HuH-7 (cell line): ENCODE results near the gene CPPED1.

Source experiments
- DNase-seq: peaks from one replicate; pipeline ENCODE4 v3.0.0; 2011; ENCODE audit warnings: low spot score

CPPED1 gene

DNA sequence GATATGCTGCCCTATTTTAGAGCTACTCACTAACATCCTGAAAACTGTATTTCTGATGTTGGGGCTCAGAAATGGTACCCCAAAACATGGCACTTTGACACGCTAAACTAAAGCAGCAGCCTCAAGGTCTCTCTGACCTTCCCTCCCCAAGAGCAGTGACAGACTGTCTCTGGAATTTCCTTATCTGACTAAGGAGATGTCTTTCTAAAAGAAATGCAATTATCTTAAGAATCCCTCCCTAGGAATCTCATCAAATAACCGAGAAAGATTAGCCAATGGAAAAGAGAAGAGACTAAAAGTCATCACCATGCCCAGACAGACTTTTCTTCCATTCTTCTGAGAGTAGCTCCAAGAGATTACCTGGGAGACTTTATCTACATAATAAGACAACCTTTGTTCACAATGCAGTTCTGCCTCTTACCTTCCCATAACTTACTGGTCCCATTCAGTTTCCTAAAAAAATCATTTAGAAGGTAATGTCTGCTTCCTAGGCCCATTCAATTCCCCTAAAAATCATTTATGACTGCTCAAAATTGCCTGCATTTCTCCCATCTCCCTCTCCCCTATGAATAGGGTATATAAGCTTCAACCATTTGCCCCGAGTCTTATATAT lies 123.9 kb downstream of the CPPED1 start:
- DNase-seq: no peak

DNA sequence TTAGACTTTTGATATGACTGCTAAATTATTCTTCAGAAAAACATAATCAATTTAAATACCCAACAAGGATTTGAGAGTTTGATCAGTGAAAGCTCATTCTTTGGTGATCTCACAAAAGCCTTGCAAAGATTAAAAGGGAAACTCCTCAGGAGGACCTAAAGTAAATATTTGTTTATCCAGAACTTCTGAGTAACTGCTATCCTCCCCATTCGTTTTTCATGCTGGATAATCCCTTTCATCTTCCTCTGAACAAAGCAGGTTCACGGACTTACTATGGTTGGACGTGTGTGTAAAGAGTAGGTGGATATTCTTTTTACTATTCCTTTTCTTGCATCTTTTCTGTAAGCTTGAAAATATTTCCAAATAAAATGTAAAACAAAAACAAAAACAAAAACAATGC lies 124.7 kb downstream of the CPPED1 start:
- no peak for DNase-seq

DNA sequence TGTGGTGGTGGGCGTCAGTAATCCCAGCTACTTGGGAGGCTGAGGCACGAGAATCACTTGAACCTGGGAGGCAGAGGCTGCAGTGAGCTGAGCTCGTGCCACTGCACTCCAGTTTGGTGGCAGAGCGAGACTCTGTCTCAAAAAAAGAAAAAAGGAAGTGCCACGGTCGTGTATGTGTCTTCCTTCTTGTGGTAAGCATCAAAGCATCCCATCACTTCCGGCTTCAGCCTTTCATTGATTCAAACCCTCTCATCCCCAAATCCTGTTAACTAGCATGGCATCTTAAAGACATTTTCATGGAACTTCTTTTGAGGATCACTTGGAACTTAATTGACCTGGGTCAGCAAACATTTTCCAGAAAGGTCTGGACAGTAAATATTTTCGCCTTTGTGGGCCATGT lies 126.2 kb downstream of the CPPED1 start:
- no peak for DNase-seq

DNA sequence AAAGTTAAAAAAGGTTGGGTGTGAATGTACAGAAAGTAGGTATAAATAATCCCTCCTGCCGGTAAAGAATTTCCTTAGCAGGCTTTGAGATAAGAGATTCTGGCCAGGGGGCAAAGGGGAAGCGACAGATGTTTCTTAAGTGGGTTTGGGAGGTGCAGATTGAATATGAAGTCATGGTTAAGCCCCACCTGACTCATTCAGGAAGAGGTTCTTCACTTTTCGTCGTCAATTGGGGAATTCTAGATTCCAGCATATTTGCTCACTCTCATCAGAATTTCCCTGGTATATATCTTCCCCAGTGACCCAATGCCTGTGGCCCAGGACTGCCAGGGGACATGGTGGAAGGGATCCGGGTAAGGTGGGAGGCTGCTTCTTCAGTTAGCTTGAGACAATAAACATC lies 127.8 kb downstream of the CPPED1 start:
- DNase-seq: no peak

DNA sequence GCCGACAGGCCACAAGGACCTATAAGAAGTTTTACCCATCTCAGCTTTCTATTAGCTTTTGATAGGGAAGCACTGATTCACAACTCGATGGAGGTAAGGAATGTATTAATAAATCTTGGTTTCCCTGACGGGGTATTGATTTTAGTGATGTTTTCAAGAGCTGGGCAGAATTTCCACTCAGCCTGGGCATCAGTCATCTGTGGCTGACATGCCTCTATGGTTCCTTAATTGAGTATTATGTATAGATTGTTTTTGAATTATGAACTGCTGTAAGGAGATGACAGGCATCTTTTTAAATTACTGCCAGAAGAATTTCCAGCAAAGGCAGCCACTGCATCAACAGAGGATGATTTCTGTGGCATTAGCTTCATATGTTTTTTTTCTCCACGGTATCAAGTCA lies 128.6 kb downstream of the CPPED1 start:
- no peak for DNase-seq

DNA sequence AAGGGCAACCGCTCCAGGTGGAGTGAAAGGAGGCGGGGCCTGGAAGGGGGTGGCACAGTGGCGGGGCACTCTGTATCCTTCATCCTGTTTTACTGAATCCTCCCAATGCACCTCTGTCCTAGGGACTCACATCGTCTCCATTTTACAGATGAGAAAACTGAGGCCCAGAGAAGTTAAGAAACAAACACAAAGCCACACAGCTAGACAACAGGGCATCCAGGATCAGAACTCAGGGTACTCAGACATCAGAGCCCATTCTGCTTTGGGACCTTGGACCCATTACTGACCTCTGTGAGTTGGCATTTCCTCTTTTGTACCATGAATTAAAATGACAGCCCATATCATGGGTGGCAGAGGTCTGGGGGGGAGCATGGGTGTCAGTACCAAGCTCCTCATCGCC lies 129.2 kb downstream of the CPPED1 start:
- no peak for DNase-seq

DNA sequence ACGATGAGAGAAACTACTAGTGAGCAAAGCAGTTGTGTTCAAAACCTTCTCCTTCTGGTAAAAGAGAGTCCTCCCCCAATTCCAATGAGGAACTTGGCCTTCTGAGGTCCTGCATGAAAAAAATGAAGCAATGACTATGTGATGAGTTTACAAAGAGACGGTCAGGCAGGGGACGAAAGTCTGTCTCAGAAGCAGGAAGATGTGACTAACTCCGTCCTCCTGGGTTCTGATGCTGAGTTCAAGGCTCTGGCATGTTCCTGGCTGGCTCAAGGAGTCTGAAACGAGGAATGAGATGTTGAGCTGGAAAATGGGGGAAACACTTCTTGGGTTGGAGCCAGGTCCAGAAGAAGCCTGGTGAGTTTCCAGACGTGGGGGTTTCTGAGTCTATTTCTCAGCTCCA lies 129.6 kb downstream of the CPPED1 start:
- DNase-seq: no peak

DNA sequence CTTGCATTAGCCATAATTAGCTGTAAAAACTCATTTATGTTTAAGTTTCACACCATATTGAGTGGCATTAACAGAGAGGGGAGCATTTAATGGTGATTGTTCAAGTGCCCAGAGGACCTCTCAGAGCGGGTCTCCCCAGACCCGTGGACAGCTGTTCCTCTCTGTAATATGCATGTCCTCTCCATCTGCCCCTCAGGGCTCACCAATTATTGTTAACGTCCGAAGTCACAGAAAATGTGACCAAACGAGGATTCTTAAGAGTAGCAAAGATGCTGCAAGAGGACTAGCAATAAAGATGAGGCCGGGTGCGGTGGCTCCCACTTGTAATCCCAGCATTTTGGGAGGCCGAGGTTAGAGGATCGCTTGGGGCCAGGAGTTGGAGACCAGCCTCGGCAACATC lies 130.2 kb downstream of the CPPED1 start:
- no peak for DNase-seq

DNA sequence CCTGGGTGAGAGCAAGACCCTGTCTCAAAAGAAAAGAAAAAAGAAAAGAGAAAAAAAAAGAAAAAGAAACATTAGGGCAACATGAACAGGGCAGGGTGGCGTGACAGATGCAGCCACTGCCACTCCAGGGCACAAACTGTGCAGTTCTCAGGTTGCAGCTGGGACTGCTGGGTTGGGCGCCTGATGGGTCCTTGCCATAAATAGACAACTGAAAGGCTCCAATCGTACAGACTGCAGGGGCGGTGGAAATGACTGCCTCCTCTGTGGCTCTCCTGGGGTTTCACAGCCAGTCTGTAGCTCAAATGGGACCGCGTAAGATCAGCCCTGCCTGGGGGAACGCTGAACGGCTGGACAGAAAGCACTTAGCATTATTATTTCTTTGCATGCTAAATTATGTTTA lies 130.7 kb downstream of the CPPED1 start:
- no peak for DNase-seq

DNA sequence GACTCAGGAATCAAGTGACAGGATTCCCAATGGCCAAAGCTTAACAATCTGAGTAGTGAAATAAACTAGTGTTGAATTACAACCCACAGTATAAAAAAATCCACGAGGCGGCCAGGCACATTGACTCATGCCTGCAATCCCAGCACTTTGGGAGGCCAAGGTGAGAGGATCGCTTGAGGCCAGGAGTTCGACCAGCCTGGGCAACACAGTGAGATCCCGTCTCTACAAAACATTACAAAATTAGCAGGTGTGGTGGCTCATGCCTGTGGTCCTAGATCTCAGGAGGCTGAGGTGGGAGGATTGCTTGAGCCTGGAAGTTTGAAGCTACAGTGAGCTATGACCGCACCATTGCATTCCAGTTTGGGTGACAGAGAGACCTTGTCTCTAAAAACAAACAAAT lies 133.8 kb downstream of the CPPED1 start:
- no peak for DNase-seq

DNA sequence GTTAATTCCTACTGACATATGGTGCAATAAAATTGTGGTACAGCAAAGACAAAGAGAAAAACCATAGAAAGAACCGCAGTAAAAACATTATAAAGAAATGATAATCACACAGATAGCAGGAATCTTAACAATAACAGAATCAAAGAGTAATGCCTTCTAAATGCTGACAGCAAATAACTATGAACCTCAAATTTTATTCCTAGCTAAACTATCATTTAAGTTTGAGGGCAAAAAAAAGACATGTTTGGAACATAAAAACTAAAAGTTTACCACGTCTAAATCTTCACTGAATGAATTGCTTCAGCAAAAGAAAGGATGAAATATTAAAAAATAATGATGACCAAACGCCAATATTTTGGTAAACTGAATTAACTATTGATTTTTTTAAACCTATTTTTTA lies 135.8 kb downstream of the CPPED1 start:
- no peak for DNase-seq

DNA sequence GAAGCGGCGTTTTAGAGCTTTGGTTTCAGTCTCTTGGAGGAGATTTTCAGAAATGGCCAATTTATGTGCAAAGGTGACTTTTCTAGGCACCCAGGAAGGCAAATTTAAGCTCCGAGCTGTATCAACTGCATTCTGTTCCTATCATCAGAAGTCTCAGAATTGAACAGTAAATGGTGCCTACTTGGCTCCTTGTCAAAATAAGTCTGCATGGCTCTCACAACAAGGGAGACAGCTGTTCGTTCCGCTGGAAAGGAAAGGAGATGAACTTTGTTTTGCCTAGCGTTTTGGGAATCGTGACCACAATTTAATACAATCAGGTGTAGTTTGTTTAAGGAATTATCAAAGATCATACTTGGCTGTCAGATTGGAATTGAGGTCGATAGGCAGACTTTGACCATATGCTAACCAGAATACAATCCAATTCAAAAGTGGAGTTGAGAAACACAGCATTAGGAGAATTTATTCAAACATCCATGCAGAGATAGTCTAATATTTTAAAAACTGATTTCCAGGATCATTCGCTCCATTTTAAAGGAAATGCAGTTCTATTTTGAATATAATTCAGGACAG lies 139.4 kb downstream of the CPPED1 start:
- no peak for DNase-seq

DNA sequence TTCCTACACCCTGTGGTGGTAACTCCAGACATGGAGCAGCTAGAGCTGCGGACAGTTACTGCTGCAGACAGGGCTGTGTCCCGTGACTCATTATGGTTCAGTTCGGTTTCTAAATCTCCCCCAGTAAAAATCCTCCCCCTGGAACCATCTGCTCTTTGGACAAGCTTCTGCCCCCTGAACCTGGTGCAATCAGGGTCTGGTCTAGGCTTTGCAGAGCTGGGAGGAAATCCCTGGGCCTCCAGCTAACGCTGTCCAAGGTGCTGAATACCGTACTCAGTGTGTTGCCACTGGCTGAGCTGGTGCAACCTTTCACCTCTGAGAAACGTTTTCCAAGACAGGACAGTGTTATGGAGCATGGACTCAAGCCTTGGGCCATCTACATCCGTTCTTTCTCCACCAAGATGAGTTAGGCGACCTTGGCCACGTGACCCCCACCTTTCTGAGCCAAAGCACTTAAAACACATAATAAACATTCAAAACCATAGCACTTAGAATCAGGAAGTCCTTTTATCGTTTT lies 142.0 kb downstream of the CPPED1 start:
- peak; percentile 62 for DNase-seq

DNA sequence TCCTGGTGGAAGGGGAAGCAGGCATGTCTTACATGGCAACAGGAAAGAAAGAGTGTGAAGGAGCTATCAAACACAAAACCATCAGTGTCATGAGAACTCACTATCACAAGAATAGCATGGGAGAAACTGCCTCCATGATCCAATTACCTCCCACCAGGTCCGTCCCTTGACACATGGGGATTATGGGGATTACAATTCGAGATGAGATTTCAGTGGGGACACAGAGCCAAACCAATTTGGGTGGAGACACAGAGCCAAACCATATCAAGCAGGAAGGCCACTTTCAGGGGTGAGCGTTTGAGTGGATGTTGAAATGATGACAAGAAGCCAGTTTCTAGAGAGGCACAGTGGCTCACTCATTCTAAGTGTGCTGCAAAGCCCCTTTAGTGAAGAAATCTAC lies 143.8 kb downstream of the CPPED1 start:
- DNase-seq: no peak

DNA sequence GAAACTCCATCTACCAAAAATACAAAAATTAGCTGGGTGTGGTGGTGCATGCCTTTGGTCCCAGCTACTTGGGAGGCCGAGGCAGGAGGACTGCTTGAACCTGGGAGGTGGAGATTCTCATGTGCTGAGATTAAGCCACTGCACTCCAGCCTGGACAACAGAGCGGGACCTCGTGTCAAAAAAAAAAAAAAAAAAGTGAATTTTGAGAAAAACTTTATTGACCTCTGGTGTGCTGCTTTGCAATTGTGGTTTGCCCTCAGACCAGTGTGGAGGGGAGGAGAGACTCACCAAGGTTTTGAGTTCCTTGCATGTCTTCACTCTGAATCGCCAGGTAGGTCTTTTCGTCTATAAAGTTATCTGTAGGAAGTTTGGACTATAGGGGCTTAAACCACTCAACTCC lies 145.2 kb downstream of the CPPED1 start:
- DNase-seq: no peak

DNA sequence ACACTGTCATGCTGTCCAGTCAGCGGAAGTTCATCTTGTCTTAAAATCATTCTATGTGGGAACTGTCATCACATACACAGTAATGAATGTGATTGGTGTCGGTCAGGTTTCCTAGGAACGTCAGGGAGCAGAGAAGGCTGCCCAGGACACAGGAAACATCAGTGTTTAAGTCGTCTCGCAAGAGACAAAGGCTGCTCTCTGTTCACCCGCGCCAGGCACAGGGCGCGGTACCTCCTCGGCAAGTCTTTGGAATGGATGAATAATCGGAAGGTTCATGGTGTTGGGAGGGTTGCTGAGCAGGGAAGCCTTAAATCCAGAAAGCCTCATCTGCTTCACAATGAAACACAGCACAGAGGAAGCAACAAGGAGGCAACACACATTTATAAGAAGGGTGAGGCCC lies 148.2 kb downstream of the CPPED1 start:
- DNase-seq: no peak

DNA sequence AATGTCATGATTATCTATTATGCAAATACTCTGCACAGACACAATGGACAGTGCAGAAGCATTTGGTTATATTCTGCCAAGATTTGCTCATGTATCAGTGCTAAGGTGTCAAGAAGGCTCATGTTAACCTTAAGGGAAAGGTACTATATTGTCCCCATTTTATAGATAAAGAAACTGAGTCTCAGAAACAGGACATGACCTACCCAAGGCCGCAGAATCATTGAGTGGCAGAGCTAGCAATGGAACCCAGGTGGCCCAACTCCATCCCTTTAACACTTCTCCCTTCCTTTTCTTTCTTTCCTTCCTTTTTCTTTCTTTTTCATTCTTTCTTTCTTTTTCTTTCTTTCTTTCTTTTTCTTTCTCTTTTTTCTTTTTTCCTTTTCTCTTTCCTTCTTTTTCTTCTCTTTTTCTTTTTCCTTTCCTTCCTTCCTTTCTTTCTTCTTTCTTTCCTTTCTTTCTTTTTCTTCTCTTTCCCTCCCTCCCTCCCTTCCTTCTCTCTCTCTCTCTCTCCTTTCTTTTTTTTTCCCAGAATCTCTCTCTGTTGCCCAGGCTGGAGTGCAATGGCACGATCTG lies 149.8 kb downstream of the CPPED1 start:
- DNase-seq: no peak

DNA sequence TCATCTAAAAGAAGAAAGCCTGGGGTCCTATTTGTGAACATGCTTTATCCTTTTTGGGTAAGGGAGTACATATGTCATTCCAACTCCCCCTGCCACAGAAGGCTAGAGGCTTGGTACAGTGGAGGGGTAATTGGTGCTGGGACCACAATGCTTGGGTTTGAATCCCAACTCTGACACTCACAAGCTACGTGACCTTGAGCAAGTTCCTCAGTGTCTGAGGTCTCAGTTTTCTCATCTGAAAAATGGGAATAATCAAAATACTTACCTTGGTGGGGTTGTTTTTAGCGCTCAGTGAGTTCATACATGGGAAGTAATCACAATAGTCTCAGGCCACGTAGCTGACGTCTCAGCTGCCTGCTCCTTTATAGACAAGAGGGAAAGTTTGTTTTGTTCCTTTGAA lies 150.8 kb downstream of the CPPED1 start:
- no peak for DNase-seq

DNA sequence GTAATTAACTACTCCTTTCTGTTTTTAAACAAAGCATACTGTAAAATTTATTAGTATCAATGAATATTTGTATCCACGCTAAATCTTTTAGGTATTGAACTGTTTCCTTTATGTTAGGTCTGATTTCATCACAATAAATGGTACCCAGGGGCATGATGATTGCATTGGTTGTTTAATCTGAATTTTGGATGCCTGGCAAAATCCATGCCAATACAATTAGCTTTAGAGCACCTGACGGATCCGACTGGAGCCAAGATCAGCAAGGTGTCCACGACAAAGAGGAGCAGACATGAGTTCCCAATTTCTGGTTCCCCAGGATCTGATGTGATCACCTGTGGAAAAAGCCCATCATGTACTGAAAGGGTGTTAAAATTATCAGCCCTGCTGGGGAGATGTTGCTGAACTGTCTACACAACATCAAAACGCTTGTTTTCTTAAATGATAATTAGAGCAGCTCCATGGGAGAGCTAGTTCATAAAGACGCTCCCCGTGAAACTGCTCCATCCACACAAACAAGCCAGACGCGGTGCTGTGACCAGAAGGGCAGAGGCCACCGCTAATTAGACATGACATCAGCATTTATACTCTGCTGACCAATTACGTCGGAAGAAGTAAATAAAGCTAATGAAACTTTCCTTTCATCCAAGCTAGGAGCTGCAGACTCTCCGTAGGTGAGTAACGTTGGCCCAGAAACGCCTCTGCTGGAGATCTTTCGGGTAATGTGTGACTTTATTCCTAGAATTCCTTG lies 151.7 kb downstream of the CPPED1 start:
- no peak for DNase-seq

DNA sequence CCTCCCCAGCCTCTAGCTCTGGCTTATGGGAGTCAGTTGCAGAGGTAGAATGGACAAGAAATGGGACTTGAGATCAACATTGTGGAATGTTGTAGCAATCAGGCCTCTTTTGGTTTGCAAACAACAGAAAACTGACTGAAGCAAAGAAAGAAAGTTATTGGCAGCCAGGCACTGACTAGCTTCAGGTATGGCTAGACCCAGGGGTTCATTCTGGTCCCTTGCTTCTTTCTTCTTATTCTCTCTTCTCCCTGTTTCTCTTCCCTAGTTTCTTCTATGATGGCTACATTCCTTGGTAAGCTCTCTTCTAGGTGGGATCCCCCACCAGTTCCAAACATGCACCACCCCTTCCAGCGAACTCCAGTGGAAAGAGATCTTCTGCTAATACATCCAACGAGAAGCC lies 154.3 kb downstream of the CPPED1 start:
- no peak for DNase-seq

DNA sequence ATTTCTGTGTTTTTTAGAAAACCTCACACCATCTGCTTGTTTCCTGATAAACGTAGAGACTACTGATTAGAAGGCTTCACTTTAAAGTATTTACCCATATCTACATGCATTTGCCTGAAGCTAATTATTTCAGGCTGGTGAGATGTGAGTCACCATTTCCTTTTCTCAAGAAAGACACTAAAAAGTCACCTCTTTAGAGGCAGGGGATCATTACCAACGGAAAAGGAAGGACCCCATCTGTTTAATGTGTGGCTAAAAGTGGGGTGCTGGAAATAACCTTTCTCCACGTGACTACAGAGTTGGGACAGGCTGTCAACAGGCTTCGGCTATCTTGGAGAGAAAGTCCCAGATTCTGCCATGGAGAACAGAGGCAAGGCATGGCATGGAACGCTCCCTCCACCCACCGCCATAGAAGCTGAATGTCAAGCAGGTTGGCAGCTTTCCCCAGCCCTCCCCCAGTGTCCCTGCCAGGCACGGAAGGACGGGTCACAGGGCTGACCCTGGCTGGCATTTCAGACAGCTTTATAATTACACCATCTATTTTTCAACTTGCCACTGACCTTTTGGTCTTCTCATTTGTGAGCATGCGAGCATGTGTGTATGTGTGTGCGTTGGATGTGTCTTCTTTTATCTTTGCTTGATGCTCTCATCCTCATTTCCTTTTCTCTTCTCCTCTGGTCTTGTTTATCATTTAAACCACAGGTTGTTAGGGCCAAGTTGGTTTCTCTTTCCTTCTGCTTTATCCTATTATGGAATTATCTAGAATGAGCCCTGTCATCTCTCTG lies 157.0 kb downstream of the CPPED1 start:
- DNase-seq: no peak

DNA sequence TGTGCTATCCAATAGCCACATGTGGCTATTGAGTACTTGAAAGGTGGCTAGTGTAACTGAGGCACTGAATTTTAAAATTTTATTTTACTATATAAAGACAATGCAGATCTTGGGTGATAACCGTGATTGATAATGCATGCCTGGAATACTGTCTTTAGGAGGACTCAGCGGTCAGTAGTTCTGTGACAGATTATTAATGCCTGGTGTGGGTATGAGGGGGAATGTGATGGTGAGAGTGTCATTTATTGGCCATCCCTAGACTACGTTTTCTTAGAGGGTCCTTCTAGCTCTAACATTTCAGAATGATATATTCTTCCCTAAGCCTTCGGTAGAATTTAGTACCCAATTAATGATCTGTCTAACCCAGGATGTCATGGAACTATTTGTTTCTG lies 157.6 kb downstream of the CPPED1 start:
- DNase-seq: no peak
